Mesothelial cell of epicardium (in vitro differentiated cells): ENCODE data around the gene CARD6. TPM values are rescaled to one million over a fixed set of nuclear protein-coding genes. Genes with fewer than 3 reads are reported as not detected.

Experiments used
- DNase-seq, 2 experiments: peaks; one replicate each; pipeline ENCODE4 v3.0.0; 2021; ENCODE audit warnings: low spot score in 2 of 2; ENCODE audit not compliant: unreplicated experiment in 2 of 2
- H3K27ac Mint-ChIP-seq: 2 replicates; pipeline ENCODE4 v1.8.0; 2021; ENCODE audit warnings: mixed read lengths
- H3K27me3 Mint-ChIP-seq: 2 replicates; pipeline ENCODE4 v1.8.0; 2021; ENCODE audit warnings: low read depth, mixed read lengths
- H3K36me3 Mint-ChIP-seq: 2 replicates; pipeline ENCODE4 v1.8.0; 2021; ENCODE audit warnings: mixed read lengths
- H3K4me1 Mint-ChIP-seq: 2 replicates; pipeline ENCODE4 v1.8.0; 2021; ENCODE audit warnings: mixed read lengths
- H3K4me3 Mint-ChIP-seq: 2 replicates; pipeline ENCODE4 v1.8.0; 2021; ENCODE audit warnings: mild to moderate bottlenecking, moderate library complexity, mixed read lengths
- H3K9me3 Mint-ChIP-seq: 2 replicates; pipeline ENCODE4 v1.8.0; 2021; ENCODE audit warnings: mixed read lengths
- total RNA-seq: library from RNA; stranded (reverse); gene quantifications from 3 replicates; pipeline ENCODE4 v1.2.1, GENCODE V29; 2021
- TF ChIP-seq, protein P1 (sequence below): fragments of 200-600 bp; sonication (generic); IDR thresholded peaks from one replicate; pipeline ENCODE4 v1.5.0; 2021; ENCODE audit warnings: antibody characterized with exemption; ENCODE audit not compliant: unreplicated experiment

CARD6 gene
- total RNA-seq, 1 donor from 2014 or later: 1.5 TPM

DNA sequence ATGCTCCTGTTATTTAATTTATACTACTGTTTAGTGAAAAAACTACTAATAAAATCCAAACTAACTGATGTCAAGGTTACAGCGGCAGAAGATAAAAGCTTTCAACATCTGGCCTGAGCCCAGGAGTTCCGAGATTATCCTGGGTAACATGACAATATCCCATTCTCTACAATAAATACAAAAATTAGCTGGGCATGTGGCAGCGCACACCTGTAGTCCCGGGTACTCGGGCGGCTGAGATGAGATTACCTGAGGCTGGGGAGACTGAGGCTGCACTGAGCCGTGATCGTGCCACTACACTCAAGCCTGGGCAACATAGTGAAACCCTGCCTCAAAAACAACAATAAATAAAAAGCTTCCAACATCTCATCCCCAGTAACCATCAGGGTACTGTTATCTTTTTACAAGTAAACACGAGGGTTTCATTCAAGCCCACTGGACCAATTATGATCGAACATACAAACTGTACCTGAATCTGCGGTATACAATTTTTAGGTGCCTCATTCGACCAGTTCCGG, 7.4 kb upstream of the CARD6 start:
- Mint-ChIP-seq H3K27ac (peak overlapping the region; percentile 100), H3K4me3 (peak overlapping the region; percentile 97), H3K27me3 (no peaks in the 10 kb centered on the region), H3K36me3 (peaks cover 41% of the 10 kb centered on the region), H3K9me3 (no peaks in the 10 kb centered on the region), H3K4me1 (peaks cover 48% of the 10 kb centered on the region)
- no peak for DNase-seq
- TF ChIP-seq, protein P1, sequence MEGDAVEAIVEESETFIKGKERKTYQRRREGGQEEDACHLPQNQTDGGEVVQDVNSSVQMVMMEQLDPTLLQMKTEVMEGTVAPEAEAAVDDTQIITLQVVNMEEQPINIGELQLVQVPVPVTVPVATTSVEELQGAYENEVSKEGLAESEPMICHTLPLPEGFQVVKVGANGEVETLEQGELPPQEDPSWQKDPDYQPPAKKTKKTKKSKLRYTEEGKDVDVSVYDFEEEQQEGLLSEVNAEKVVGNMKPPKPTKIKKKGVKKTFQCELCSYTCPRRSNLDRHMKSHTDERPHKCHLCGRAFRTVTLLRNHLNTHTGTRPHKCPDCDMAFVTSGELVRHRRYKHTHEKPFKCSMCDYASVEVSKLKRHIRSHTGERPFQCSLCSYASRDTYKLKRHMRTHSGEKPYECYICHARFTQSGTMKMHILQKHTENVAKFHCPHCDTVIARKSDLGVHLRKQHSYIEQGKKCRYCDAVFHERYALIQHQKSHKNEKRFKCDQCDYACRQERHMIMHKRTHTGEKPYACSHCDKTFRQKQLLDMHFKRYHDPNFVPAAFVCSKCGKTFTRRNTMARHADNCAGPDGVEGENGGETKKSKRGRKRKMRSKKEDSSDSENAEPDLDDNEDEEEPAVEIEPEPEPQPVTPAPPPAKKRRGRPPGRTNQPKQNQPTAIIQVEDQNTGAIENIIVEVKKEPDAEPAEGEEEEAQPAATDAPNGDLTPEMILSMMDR: no peak

DNA sequence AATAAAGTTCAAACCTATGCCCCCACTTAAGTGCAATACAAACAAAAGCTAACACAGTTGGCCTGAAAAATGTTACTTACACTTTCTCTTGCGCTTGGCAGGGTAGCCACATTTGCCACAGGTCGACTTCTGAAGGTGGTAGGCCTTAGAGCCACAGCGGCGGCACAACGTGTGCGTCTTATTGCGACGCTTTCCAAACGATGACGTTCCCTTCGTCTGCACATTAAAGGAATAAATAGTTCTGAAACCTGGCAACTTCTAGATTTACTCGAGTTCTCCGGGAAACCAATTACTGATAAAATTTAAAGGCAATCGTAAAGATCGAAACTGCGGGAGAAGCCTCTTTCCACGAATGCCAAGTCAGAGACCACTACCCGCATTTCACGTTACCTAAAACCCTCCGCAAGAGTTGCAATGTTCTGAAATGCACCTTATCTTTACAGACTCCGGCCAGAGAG, 6.7 kb upstream of the CARD6 start:
- Mint-ChIP-seq H3K27ac (peak overlapping the region; percentile 100), H3K4me3 (peak overlapping the region; percentile 97), H3K27me3 (no peaks in the 10 kb centered on the region), H3K4me1 (peaks cover 45% of the 10 kb centered on the region), H3K36me3 (peaks cover 34% of the 10 kb centered on the region), H3K9me3 (no peaks in the 10 kb centered on the region)
- no peak for DNase-seq
- TF ChIP-seq, protein P1: no peak

DNA sequence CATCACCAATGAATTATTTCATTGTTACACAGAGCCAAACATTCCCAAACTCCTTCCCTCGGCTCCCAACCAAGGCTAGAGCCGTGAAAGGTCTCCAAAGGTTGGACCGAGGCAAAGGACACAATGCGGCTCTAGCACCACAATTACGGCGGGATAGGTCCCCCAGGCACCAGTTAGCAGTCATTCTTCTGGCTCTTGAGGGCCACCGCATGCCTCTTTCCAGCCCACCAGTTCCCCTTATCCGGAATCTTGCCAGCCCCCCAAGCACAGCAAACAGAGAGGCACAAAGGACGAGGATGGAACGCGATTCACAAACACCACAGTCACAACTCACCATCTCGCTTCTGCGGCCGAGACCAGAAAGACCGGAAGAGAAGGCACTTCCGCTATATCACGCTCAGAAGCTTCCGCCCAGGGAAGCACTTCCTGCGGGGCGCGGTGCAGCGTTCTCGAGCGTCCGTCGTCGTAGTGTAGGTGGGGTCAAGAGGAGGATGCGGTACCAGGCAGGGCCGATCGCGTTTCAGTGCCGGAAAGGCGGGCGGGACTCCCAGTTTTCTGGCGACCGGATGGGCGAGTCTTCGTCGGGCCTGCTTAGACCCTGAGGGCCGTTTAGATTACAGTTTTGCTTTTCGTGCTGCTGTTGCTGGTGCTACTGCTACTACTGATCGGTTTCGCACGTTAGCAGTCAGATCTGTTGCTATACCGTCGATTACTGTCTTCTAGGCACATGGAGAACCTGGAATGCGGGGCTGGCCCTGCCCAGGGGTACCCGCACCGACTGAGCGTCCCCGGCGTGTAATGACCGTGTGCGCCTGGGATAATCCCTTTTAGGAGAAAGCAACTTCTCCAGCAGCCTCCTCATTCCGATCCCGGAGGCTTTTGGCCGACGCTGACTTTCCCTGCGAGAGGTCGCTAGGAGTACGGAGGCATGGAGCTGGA, 6.0 kb upstream of the CARD6 start, which contains the start of gene RPL37:
Gene RPL37, minus strand, starts transcription at position 374 of the 939 bp plus-strand sequence. Its CDS starts 37 bp downstream, at position 337.
- H3K27me3 Mint-ChIP-seq: no peaks in the 10 kb centered on the region
- H3K36me3 Mint-ChIP-seq: peaks cover 31% of the 10 kb centered on the region
- DNase-seq: peak; percentile 82 to 91
- TF ChIP-seq, protein P1: no peak
- H3K9me3 Mint-ChIP-seq: no peaks in the 10 kb centered on the region
- H3K4me1 Mint-ChIP-seq: peaks cover 42% of the 10 kb centered on the region
- H3K4me3 Mint-ChIP-seq: peak within 1 kb of the TSS; percentile 97
- H3K27ac Mint-ChIP-seq: peak within 1 kb of the TSS; percentile 100

DNA sequence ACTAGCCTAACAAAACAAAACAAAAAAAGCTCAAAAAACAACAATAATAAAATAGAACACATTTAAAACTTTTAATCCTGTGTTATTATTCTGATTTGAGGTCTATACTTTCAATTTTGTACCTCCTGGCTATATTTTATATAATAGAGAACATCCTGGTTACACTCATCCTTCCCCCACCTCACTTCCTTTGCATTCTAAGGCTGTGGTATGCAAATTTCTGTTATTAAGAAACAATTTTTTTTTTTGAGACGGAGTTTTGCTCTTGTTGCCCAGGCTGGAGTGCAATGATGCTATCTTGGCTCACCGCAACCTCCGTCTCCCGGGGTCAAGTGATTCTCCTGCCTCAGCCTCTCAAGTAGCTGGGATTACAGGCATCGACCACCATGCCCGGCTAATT, 3.1 kb upstream of the CARD6 start:
- no peaks in the 10 kb centered on the region for H3K9me3 Mint-ChIP-seq
- peaks cover 32% of the 10 kb centered on the region for H3K4me1 Mint-ChIP-seq
- peaks cover 10% of the 10 kb centered on the region for H3K36me3 Mint-ChIP-seq
- no peak for DNase-seq
- TF ChIP-seq, protein P1: no peak
- H3K4me3 Mint-ChIP-seq: no peak overlapping the region
- H3K27ac Mint-ChIP-seq: no peak overlapping the region
- peaks cover under 1% of the 10 kb centered on the region for H3K27me3 Mint-ChIP-seq

DNA sequence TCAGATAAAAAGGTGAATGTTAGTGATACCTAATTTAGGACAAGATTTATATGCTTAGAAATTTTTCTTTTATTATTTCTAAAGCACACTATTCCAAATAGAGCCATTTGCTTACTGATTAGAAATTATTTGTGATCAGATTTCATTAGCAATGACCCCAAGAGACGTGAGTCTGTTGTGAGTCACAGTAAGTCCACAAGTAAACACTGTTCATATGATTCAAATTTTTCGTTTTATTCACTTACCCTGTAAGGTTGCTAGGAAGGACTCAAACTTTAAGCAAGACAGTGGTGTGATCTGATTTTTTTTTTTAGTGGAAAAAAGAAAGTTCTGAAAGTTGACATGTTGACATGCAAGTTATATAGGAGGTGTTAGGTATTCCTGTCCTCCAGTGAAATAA, 1.2 kb downstream of the CARD6 start:
- H3K4me3 Mint-ChIP-seq: no peak overlapping the region
- H3K4me1 Mint-ChIP-seq: peaks cover 3% of the 10 kb centered on the region
- H3K36me3 Mint-ChIP-seq: no peaks in the 10 kb centered on the region
- peaks cover 3% of the 10 kb centered on the region for H3K9me3 Mint-ChIP-seq
- TF ChIP-seq, protein P1: no peak
- no peak for DNase-seq
- peaks cover 8% of the 10 kb centered on the region for H3K27me3 Mint-ChIP-seq
- H3K27ac Mint-ChIP-seq: no peak overlapping the region
